GM06990 (cell line): ENCODE results near the gene AKAP6.

Source experiments
- DNase-seq: peaks from one replicate; pipeline ENCODE4 v3.0.0-alpha.2; 2011; ENCODE audit not compliant: insufficient read length; ENCODE audit errors: extremely low read depth
- H3K27me3 ChIP-seq: replicated peaks from 2 replicates; pipeline ENCODE4 v1.6.0; 2011; ENCODE audit warnings: low read length; ENCODE audit not compliant: control insufficient read depth, insufficient read depth
- H3K36me3 ChIP-seq: 2 replicates; pipeline ENCODE4 v1.5.1; 2011; ENCODE audit warnings: low read length; ENCODE audit not compliant: control insufficient read depth, insufficient read depth
- H3K4me3 ChIP-seq: replicated peaks from 2 replicates; pipeline ENCODE4 v1.5.1; 2011; ENCODE audit warnings: low read depth, mild to moderate bottlenecking, control low read depth, low read length
- CTCF ChIP-seq: IDR thresholded peaks from 2 replicates; pipeline ENCODE4 v1.5.1; 2011; ENCODE audit warnings: low read length, control low read depth, mild to moderate bottlenecking, inconsistent platforms; ENCODE audit not compliant: insufficient read depth, poor library complexity, severe bottlenecking

AKAP6 gene

GRCh38 chr14:32329146-32329545 lies at the start of gene AKAP6:
Gene AKAP6 (plus strand): TSS chr14:32329298. CDS start chr14:32433494, 104,196 bp downstream.
- Histone ChIP-seq H3K36me3 (no peaks in the 10 kb centered on the region), H3K27me3 (no peaks in the 10 kb centered on the region), H3K4me3 (no peak within 1 kb of the TSS)
- DNase-seq = no peak
- TF ChIP-seq CTCF = no peak

GRCh38 chr14:32286602-32287001 lies 42.5 kb upstream of the AKAP6 start:
- no peak for TF ChIP-seq CTCF
- Histone ChIP-seq H3K4me3 (no peak overlapping the region), H3K27me3 (no peaks in the 10 kb centered on the region), H3K36me3 (no peaks in the 10 kb centered on the region)
- no peak for DNase-seq

- Histone ChIP-seq H3K36me3 (no peaks in the 10 kb centered on the region), H3K4me3 (no peak overlapping the region), H3K27me3 (no peaks in the 10 kb centered on the region)
- TF ChIP-seq CTCF = no peak
- no peak for DNase-seq
Observed at GRCh38 chr14:32296366-32296765, 32.7 kb upstream of the AKAP6 start.

GRCh38 chr14:32298346-32298745 lies 30.8 kb upstream of the AKAP6 start:
- no peaks in the 10 kb centered on the region for H3K27me3 ChIP-seq
- no peak for DNase-seq
- no peak overlapping the region for H3K4me3 ChIP-seq
- no peaks in the 10 kb centered on the region for H3K36me3 ChIP-seq
- TF ChIP-seq CTCF = no peak

- DNase-seq = no peak
- Histone ChIP-seq H3K36me3 (no peaks in the 10 kb centered on the region), H3K4me3 (no peak overlapping the region), H3K27me3 (no peaks in the 10 kb centered on the region)
- no peak for TF ChIP-seq CTCF
Observed at GRCh38 chr14:32300136-32300535, 29.0 kb upstream of the AKAP6 start.

GRCh38 chr14:32303865-32304264 lies 25.2 kb upstream of the AKAP6 start:
- no peak for DNase-seq
- H3K4me3 ChIP-seq = no peak overlapping the region
- no peak for TF ChIP-seq CTCF
- no peaks in the 10 kb centered on the region for H3K36me3 ChIP-seq
- no peaks in the 10 kb centered on the region for H3K27me3 ChIP-seq
